ENCODE data around the gene PFKP. TPM values are rescaled to one million over a fixed set of nuclear protein-coding genes. Genes with fewer than 3 reads are reported as not detected.

Gene PFKP
- total RNA-seq, 1 experiment from 2014 or later, result 140 TPM

DNA sequence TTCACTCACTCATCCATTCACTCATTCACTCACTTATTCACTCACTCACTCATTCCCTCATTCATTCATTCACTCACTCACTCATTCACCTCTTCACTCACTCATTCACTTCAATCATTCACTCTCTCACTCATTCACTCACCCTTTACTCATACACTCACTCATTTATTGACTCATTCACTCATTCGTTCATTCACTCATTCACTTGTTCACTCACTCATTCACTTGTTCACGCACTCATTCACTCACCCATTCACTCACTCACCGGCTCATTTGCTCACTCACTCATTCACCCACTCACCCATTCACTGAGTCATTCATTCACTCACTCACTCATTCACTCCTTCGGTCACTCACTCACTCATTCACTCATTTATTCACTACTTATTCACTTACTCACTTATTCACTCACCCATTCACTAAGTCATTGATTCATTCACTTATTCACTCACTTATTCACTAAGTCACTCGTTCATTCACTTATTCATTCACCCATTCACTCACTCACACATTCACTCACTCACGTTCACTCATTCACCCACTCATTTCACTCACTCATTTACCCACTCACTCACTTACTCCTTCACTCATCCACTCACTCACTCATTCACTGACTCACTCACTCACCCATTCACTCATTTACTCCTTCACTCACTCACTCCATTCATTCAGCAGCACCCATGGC lies 4.7 kb upstream of the PFKP start:
- Histone ChIP-seq H3K9ac (ENCODE audit: low read length) (no peak overlapping the region), H3K4me3 (ENCODE audit: low read length) (no peak overlapping the region), H3K4me2 (ENCODE audit: low read length) (no peak overlapping the region), H3K9me2 (replicated peaks; ENCODE audit: low read length) (no peaks in the 10 kb centered on the region), H3K27me3 (ENCODE audit: low read length) (no peaks in the 10 kb centered on the region), H3F3A (ENCODE audit: low read length, unreplicated experiment) (no peaks in the 10 kb centered on the region), H3K4me1 (ENCODE audit: insufficient read depth, low read length) (no peaks in the 10 kb centered on the region), H3K36me3 (ENCODE audit: low read depth, low read length) (no peaks in the 10 kb centered on the region), H3K27ac (ENCODE audit: low read length) (no peak overlapping the region), H3K9me3 (ENCODE audit: low read length) (no peaks in the 10 kb centered on the region), H4K20me1 (ENCODE audit: low read length) (no peaks in the 10 kb centered on the region), H3K79me2 (ENCODE audit: low read length) (peaks cover 3% of the 10 kb centered on the region), H2AFZ (ENCODE audit: low read length) (no peak overlapping the region)
- ChIA-PET POLR2A (ENCODE audit: unreplicated experiment) (no interaction called here), CTCF (no interaction called here)
- TF ChIP-seq EZH2phosphoT487 (IDR thresholded peaks at IDR 0.05; ENCODE audit: borderline replicate concordance, low read length) (no peak), CTCF (conservative IDR thresholded peaks at IDR 0.05; ENCODE audit: low read depth, low read length) (no peak), EZH2 (IDR thresholded peaks at IDR 0.05; ENCODE audit: low read length, unreplicated experiment) (no peak)
- no peak for DNase-seq
- intact Hi-C loops (cut with micrococcal nuclease), result no loop called here
- ATAC-seq, result no peak
- no TSS peak for BruUV-seq (replicated peaks)

DNA sequence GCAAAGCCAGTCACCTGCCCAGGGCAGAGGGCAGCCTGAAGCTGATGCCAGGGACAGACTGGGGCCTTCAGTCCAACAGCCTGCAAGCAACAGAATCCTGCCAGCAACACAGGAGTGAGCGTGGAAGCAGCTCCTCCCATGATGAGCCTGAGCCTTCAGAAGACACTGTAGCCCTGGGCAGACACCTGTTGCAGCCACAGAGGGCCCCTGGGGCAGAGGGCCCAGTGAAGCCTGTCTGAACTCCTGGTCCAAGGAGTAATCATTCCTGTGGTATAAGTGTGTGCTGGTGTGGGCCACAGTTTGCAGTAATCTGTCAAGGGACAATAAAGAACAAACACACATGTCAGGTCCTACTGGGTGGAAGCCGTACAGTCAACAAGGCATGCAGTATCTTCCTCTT lies 2.9 kb upstream of the PFKP start:
- ChIA-PET POLR2A (ENCODE audit: unreplicated experiment) (no interaction called here), CTCF (no interaction called here)
- TF ChIP-seq EZH2phosphoT487 (IDR thresholded peaks at IDR 0.05; ENCODE audit: borderline replicate concordance, low read length) (no peak), EZH2 (IDR thresholded peaks at IDR 0.05; ENCODE audit: low read length, unreplicated experiment) (no peak), CTCF (conservative IDR thresholded peaks at IDR 0.05; ENCODE audit: low read depth, low read length) (no peak)
- intact Hi-C loops (cut with micrococcal nuclease), result no loop called here
- Histone ChIP-seq H3K4me2 (ENCODE audit: low read length) (no peak overlapping the region), H3K9ac (ENCODE audit: low read length) (no peak overlapping the region), H3K9me3 (ENCODE audit: low read length) (no peaks in the 10 kb centered on the region), H3K27me3 (ENCODE audit: low read length) (no peaks in the 10 kb centered on the region), H3F3A (ENCODE audit: low read length, unreplicated experiment) (no peaks in the 10 kb centered on the region), H3K79me2 (ENCODE audit: low read length) (peaks cover 20% of the 10 kb centered on the region), H2AFZ (ENCODE audit: low read length) (no peak overlapping the region), H3K27ac (ENCODE audit: low read length) (no peak overlapping the region), H3K36me3 (ENCODE audit: low read depth, low read length) (no peaks in the 10 kb centered on the region), H4K20me1 (ENCODE audit: low read length) (no peaks in the 10 kb centered on the region), H3K4me1 (ENCODE audit: insufficient read depth, low read length) (no peaks in the 10 kb centered on the region), H3K9me2 (replicated peaks; ENCODE audit: low read length) (no peaks in the 10 kb centered on the region), H3K4me3 (ENCODE audit: low read length) (no peak overlapping the region)
- ATAC-seq (no peak), DNase-seq (no peak)
- no TSS peak for BruUV-seq (replicated peaks)

- no peaks in the 10 kb centered on the region for H3K27me3 ChIP-seq (ENCODE audit: low read length)
- H3K36me3 ChIP-seq (ENCODE audit: low read depth, low read length), result no peaks in the 10 kb centered on the region
- ATAC-seq, result no peak
- no peaks in the 10 kb centered on the region for H3F3A ChIP-seq (ENCODE audit: low read length, unreplicated experiment)
- POLR2A ChIA-PET (ENCODE audit: unreplicated experiment), result no interaction called here
- no peak overlapping the region for H3K27ac ChIP-seq (ENCODE audit: low read length)
- DNase-seq, result no peak
- no TSS peak for BruUV-seq (replicated peaks)
- H3K9ac ChIP-seq (ENCODE audit: low read length), result no peak overlapping the region
- no peaks in the 10 kb centered on the region for H3K9me2 ChIP-seq (replicated peaks; ENCODE audit: low read length)
- intact Hi-C loops (cut with micrococcal nuclease), result no loop called here
- no peaks in the 10 kb centered on the region for H3K9me3 ChIP-seq (ENCODE audit: low read length)
- H4K20me1 ChIP-seq (ENCODE audit: low read length), result no peaks in the 10 kb centered on the region
- H3K4me1 ChIP-seq (ENCODE audit: insufficient read depth, low read length), result no peaks in the 10 kb centered on the region
- TF ChIP-seq EZH2 (IDR thresholded peaks at IDR 0.05; ENCODE audit: low read length, unreplicated experiment), result no peak
- no peak for TF ChIP-seq EZH2phosphoT487 (IDR thresholded peaks at IDR 0.05; ENCODE audit: borderline replicate concordance, low read length)
- no peak for TF ChIP-seq CTCF (conservative IDR thresholded peaks at IDR 0.05; ENCODE audit: low read depth, low read length)
- H3K4me3 ChIP-seq (ENCODE audit: low read length), result no peak overlapping the region
- H3K79me2 ChIP-seq (ENCODE audit: low read length), result peaks cover 32% of the 10 kb centered on the region
- H2AFZ ChIP-seq (ENCODE audit: low read length), result no peak overlapping the region
- no peak overlapping the region for H3K4me2 ChIP-seq (ENCODE audit: low read length)
- CTCF ChIA-PET, result no interaction called here
Measured at GRCh38 chr10:3065622-3066021, 1.7 kb upstream of the PFKP start.
